ACHN (cell line): ENCODE data around the gene HIC2.
"Not testable (repeated sequence)": the region's sequence is repeated elsewhere in the genome, so short reads cannot be mapped to it uniquely, and the experiment has no call there.

ENCODE experiments used
- DNase-seq: peaks from one replicate; pipeline ENCODE4 v3.0.0-alpha.2; 2015
- in situ Hi-C: cut with HindIII; loops from 2 replicates; pipeline ENCODE4 v1.10.0; 2017; ENCODE audit warnings: low sequenced_read_pairs, low pct_ligation_motif_present, low pct_unique_long_range_greater_than_20kb

Gene HIC2

DNA sequence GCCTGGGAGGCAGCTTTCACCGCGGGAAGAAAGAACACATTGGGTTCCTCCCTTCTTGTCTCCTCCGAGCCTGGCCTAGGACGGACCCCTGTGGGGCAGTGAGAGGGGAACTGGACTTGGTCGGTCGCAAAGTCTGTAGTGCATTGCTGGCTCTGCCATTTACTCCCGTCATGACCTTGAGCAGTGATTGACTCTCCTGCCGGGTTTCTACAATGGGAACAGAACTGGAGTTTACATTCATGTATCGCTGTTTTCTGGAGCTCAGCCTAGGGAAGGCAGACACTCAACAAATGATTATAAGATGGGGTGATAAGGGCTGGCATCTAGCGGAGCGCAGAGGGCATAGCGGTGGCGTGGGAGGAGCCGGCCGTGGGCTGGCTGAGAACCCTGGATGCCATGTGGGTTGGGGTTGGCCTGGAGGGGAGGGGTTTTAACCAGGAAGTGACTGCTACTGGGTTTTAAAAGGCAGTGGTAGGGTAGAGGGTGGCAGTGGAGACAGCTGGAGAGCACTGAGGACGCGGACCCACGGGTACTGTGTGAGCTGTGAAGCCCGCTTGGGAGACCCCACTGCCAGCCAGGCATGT is 3.1 kb downstream of the HIC2 start:
- in situ Hi-C loops, DNase-seq: not testable (repeated sequence)

DNA sequence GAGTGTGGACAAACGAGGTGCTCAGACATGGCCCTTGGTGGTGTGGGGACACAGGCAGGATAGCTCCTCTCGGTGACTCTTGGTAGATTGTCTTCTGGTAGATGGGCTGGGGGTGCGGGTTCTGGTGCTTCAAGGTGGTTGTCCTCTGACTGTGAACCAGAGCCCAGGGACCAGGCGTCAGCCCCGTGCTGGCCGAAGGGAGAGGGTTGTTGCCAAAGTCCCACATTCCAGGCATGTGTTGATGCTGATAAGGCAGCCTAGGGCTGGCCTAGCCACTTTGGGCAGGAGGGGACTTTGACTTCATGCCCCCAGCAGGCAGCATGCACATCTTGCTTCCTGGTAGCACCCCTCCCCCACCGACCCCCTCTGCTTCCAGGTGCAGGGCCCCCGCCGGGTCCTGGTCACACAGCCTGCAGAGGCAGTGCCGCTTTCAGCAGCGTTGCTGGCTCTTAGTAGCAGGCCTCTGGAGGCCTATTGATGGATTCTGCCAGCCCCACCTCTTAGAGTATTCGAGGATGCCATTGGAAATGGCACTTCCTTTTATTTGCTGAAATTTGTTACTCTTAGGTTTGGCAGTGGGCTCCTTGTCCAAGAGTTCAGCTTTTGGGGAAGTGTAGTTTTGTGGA is 7.0 kb downstream of the HIC2 start:
- DNase-seq, in situ Hi-C loops: not testable (repeated sequence)

DNA sequence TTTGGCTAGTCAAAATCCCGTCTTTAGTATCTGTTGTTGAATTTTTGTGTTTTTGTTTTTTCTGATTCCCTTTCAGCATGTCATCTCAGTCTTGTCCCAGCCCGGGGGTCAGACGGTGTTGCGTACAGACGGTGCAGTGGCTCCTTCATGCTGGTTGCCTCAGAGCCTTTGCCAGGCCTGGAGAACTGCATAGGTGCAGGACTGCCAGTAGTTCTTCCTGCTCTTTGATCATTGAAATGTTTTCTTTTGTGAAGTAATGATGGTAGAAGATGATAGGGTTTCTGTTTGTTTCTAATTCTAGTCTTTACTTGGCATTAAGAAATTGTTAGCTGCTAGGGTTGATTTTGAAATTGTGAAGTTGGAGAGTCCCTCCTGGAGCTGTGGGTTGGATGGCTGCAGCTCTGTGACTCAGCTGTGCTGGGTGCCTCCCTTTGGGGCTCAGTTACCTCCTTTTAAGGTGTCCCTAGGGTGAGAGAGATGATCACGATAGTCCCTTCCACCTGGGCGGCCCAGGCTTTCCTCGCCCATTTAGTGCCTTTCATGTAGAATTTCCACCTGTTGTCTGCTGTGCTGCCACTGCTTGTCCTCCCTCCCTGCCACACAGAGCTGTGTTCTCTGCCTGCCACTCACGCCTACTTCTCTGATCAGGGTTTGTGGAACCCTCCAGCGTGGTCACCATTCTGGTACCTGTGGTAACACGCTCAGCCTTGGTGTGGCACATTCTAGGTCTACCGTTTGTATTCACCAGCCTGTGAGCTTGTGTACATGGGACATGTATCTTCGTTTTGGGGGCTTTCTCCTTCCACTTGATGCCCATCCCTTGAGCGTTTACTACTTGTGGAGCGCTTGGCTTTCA is 17.4 kb downstream of the HIC2 start:
- in situ Hi-C loops, DNase-seq: not testable (repeated sequence)

GRCh38 chr22:21435998-21436810 is 19.0 kb downstream of the HIC2 start:
- in situ Hi-C loops, DNase-seq: not testable (repeated sequence)

DNA sequence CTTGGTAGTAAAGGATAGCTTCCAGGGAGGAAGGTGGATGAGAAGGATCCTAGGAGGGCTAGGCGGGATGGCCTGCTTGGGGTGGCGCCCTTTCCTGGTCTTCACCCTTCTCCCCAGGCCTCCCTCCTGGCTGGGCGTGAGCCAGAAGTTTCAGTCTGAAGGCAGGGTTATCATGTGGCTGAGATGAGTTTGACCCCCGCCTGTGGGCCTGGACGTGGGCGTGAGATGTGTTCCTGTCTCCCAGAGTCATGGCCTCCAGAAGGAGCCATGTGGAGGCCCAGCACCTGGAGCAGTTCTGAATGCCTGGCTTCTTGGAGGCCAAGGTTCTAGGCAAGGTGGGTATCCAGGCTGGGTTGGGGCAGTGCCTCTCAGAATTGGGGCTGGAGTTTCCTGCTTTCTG is 20.8 kb downstream of the HIC2 start:
- in situ Hi-C loops, DNase-seq: not testable (repeated sequence)

DNA sequence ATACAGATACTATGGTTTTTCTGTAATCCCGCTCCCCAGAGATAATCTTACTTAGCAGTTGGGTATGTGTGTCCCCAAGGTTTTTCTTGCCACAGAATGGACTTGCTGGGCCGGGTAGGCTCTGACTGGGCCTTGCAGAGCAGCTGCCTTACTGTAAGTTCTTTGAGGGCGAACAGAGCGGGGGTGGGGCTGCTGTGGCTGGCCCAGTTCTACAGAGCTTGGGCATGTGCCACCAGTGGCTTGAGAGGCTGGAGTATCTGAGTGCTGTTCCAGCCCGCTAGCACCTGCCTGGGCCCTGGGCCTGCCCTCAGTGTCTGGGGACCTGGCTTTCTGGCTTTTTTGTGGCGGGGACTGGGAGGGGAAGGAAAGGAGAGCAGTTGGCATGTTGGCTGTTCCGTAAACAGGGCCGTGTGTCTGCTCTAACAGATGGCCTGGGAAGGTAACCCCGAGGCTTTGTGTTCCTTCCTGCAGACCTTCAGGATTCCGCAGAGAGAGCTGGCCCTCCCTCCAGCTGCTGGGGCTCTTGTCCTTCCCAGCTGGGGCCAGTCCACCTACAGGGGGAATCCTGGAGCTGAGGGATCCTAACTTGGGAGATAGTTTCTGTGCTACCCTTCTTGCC is 23.0 kb downstream of the HIC2 start:
- in situ Hi-C loops, DNase-seq: not testable (repeated sequence)

GRCh38 chr22:21440676-21441075 is 23.5 kb downstream of the HIC2 start:
- DNase-seq, in situ Hi-C loops: not testable (repeated sequence)

DNA sequence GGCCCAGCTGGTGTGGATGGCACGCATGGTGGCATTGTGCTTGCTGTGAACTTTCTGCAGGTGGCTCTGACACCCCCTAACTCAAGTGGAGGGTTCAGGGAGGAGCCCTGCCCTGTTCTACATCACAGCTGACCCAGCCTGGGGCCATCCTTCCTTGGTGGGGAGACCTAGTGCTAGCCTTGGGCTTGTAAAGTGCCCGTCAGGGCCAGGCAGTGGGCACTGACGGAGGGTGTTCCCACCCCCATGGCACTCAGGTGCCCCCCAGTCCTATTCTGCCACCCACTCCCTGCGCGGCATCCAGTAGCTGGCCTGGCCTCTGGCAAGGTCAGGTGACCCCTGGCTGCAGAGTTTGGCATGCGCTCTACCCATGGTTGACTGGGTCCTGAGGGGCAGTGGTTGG is 24.0 kb downstream of the HIC2 start:
- in situ Hi-C loops, DNase-seq: not testable (repeated sequence)

- DNase-seq: not testable (repeated sequence)
Measured at GRCh38 chr22:21442123-21442522, 25.0 kb downstream of the HIC2 start.

GRCh38 chr22:21442646-21443045 is 25.5 kb downstream of the HIC2 start:
- DNase-seq, in situ Hi-C loops: not testable (repeated sequence)

More at GRCh38 chr22:21442123-21442522, 25.0 kb downstream of the HIC2 start:
- in situ Hi-C loops: not testable (repeated sequence)

GRCh38 chr22:21443057-21443734 is 26.0 kb downstream of the HIC2 start:
- no peak for DNase-seq
- in situ Hi-C loops: no loop called here

DNA sequence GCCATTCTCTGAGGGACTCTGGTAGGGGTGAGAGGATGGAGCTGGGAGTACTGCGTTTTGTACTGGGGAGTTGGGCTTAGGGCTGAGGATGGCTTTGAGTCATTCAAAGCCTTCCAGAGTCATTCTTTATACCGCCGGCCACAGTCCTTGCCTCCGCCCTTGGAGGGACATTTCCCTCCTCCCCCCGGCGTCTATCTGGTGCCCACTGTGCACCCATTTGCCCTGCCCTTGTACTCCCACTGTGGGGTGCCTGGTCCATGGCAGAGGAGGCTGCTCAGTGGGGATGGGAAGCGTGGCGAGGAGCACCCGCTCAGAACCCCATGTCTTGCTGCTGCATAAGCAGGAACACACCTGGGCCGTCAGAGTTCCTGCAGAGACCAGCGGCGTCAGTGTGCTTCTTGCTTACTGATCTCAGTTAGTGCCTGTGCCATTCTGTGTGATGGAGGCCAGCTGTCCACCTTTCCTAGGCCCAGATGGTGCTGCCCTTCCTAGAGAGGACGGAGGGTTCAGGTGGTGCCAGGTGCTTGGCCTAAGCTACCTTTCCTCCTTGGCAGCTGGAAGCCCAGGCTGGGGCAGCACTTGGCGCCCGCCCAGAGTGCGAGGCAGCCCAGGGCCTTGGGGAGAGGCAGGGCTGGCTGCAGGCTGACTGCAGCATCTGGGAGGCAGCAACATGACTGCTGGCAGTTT is 26.7 kb downstream of the HIC2 start:
- DNase-seq: no peak
- in situ Hi-C loops: no loop called here

GRCh38 chr22:21444701-21445436 is 27.7 kb downstream of the HIC2 start:
- in situ Hi-C loops: no loop called here

DNA sequence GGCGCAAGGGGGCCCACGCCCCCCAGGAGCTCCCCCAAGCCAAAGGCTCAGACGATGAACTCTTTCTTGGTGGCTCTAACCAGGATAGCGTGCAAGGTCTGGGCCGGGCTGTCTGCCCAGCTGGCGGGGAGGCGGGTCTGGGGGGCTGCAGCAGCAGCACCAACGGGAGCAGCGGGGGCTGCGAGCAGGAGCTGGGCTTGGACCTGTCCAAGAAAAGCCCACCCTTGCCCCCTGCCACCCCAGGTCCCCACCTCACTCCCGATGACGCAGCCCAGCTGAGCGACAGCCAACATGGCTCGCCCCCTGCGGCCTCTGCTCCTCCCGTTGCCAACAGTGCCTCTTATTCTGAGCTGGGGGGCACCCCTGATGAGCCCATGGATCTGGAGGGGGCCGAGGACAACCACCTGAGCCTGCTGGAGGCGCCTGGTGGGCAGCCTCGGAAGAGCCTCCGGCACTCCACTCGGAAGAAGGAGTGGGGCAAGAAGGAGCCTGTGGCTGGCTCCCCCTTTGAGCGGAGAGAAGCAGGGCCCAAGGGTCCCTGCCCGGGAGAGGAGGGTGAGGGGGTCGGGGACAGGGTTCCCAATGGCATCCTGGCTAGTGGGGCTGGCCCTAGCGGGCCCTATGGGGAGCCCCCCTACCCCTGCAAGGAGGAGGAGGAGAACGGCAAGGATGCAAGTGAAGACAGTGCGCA is 28.4 kb downstream of the HIC2 start:
- DNase-seq: no peak
- in situ Hi-C loops: no loop called here

More at GRCh38 chr22:21444701-21445436, 27.7 kb downstream of the HIC2 start:
- no peak for DNase-seq

- no peak for DNase-seq
- in situ Hi-C loops: no loop called here
Measured at GRCh38 chr22:21446128-21446826, 29.1 kb downstream of the HIC2 start.
